BLaER1 (cell line): ENCODE data around the gene OR52K1.
"Not testable (repeated sequence)": the region's sequence is repeated elsewhere in the genome, so short reads cannot be mapped to it uniquely, and the experiment has no call there.

Source experiments
- H3K27ac ChIP-seq: shearing (Covaris generic); formaldehyde crosslinking; 2 replicates; pipeline ENCODE4 v1.8.1; 2022
- H3K27me3 ChIP-seq: shearing (Covaris generic); formaldehyde crosslinking; 2 replicates; pipeline ENCODE4 v1.8.1; 2022
- H3K36me3 ChIP-seq: shearing (Covaris generic); formaldehyde crosslinking; 2 replicates; pipeline ENCODE4 v1.8.1; 2022
- H3K4me1 ChIP-seq: shearing (Covaris generic); formaldehyde crosslinking; 2 replicates; pipeline ENCODE4 v1.8.1; 2022
- H3K4me2 ChIP-seq: shearing (Covaris generic); formaldehyde crosslinking; 2 replicates; pipeline ENCODE4 v1.8.1; 2022
- H3K4me3 ChIP-seq: shearing (Covaris generic); formaldehyde crosslinking; 2 replicates; pipeline ENCODE4 v1.8.1; 2022
- H3K9ac ChIP-seq: shearing (Covaris generic); formaldehyde crosslinking; 2 replicates; pipeline ENCODE4 v1.8.1; 2022
- H3K9me3 ChIP-seq: shearing (Covaris generic); formaldehyde crosslinking; 2 replicates; pipeline ENCODE4 v1.8.1; 2022
- H4K20me1 ChIP-seq: shearing (Covaris generic); formaldehyde crosslinking; 2 replicates; pipeline ENCODE4 v1.8.1; 2022
- Cebpa-rat ChIP-seq: shearing (Covaris generic); IDR thresholded peaks from 2 replicates; pipeline ENCODE4 v1.8.1; 2022

The OR52K1 gene

GRCh38 chr11:4484310-4484709 lies 1.9 kb downstream of the OR52K1 start:
- H3K4me1 ChIP-seq = no peaks in the 10 kb centered on the region
- H4K20me1 ChIP-seq = no peaks in the 10 kb centered on the region
- no peak overlapping the region for H3K4me2 ChIP-seq
- no peak overlapping the region for H3K27ac ChIP-seq
- H3K4me3 ChIP-seq = no peak overlapping the region
- H3K9me3 ChIP-seq = no peaks in the 10 kb centered on the region
- no peak for TF ChIP-seq Cebpa-rat
- H3K27me3 ChIP-seq = no peaks in the 10 kb centered on the region
- H3K9ac ChIP-seq = no peak overlapping the region
- no peaks in the 10 kb centered on the region for H3K36me3 ChIP-seq

- not testable (repeated sequence) for H3K4me1 ChIP-seq, H3K9ac ChIP-seq, H3K27ac ChIP-seq, H4K20me1 ChIP-seq, H3K36me3 ChIP-seq, H3K4me2 ChIP-seq, H3K27me3 ChIP-seq, H3K9me3 ChIP-seq, H3K4me3 ChIP-seq
These were observed 9.0 kb downstream of the OR52K1 start for GRCh38 chr11:4491405-4491804.

GRCh38 chr11:4491878-4492606 lies 9.6 kb downstream of the OR52K1 start:
- Histone ChIP-seq H3K4me3 (no peak overlapping the region), H3K27ac (no peak overlapping the region), H4K20me1 (no peaks in the 10 kb centered on the region), H3K36me3 (no peaks in the 10 kb centered on the region), H3K9me3 (0 out of 2 replicates have a peak, but pooled peaks cover 3% of the 10 kb centered on the region), H3K27me3 (no peaks in the 10 kb centered on the region), H3K9ac (no peak overlapping the region), H3K4me1 (no peaks in the 10 kb centered on the region), H3K4me2 (no peak overlapping the region)
- TF ChIP-seq Cebpa-rat = no peak

- Histone ChIP-seq H4K20me1 (no peaks in the 10 kb centered on the region), H3K4me2 (no peak overlapping the region), H3K4me3 (no peak overlapping the region), H3K9ac (no peak overlapping the region), H3K9me3 (0 out of 2 replicates have a peak, but pooled peaks cover 3% of the 10 kb centered on the region), H3K36me3 (no peaks in the 10 kb centered on the region), H3K27me3 (no peaks in the 10 kb centered on the region), H3K27ac (no peak overlapping the region), H3K4me1 (no peaks in the 10 kb centered on the region)
- TF ChIP-seq Cebpa-rat = no peak
These were observed 11.0 kb downstream of the OR52K1 start for GRCh38 chr11:4493480-4493818.

- Histone ChIP-seq H4K20me1 (no peaks in the 10 kb centered on the region), H3K9ac (no peak overlapping the region), H3K9me3 (0 out of 2 replicates have a peak, but pooled peaks cover 3% of the 10 kb centered on the region), H3K4me3 (no peak overlapping the region), H3K4me2 (no peak overlapping the region), H3K27me3 (no peaks in the 10 kb centered on the region), H3K4me1 (no peaks in the 10 kb centered on the region), H3K36me3 (no peaks in the 10 kb centered on the region), H3K27ac (no peak overlapping the region)
- TF ChIP-seq Cebpa-rat = no peak
These were observed 13.0 kb downstream of the OR52K1 start for GRCh38 chr11:4495487-4495886.

GRCh38 chr11:4495986-4496385 lies 13.5 kb downstream of the OR52K1 start:
- Histone ChIP-seq H3K4me3 (no peak overlapping the region), H3K27ac (no peak overlapping the region), H3K4me2 (no peak overlapping the region), H3K9ac (no peak overlapping the region), H3K9me3 (0 out of 2 replicates have a peak, but pooled peaks cover 3% of the 10 kb centered on the region), H3K27me3 (no peaks in the 10 kb centered on the region), H3K36me3 (no peaks in the 10 kb centered on the region), H4K20me1 (no peaks in the 10 kb centered on the region), H3K4me1 (no peaks in the 10 kb centered on the region)
- TF ChIP-seq Cebpa-rat = no peak

GRCh38 chr11:4496557-4497248 lies 14.3 kb downstream of the OR52K1 start:
- Histone ChIP-seq H3K27ac (no peak overlapping the region), H3K9me3 (0 out of 2 replicates have a peak, but pooled peaks cover 3% of the 10 kb centered on the region), H3K4me3 (no peak overlapping the region), H4K20me1 (no peaks in the 10 kb centered on the region), H3K9ac (no peak overlapping the region), H3K4me1 (no peaks in the 10 kb centered on the region), H3K27me3 (no peaks in the 10 kb centered on the region), H3K36me3 (no peaks in the 10 kb centered on the region), H3K4me2 (no peak overlapping the region)
- TF ChIP-seq Cebpa-rat = no peak

GRCh38 chr11:4508886-4509285 lies 26.4 kb downstream of the OR52K1 start:
- Histone ChIP-seq H3K9me3 (peaks cover 12% of the 10 kb centered on the region; the same call in 1 of the 2 replicates), H3K4me3 (no peak overlapping the region), H3K4me1 (peaks cover 14% of the 10 kb centered on the region), H3K27me3 (no peaks in the 10 kb centered on the region), H4K20me1 (no peaks in the 10 kb centered on the region), H3K27ac (no peak overlapping the region), H3K4me2 (no peak overlapping the region), H3K9ac (no peak overlapping the region), H3K36me3 (no peaks in the 10 kb centered on the region)
- no peak for TF ChIP-seq Cebpa-rat

GRCh38 chr11:4511282-4512245 lies 29.1 kb downstream of the OR52K1 start:
- no peaks in the 10 kb centered on the region for H3K36me3 ChIP-seq
- no peak overlapping the region for H3K27ac ChIP-seq
- no peaks in the 10 kb centered on the region for H4K20me1 ChIP-seq
- peaks cover 14% of the 10 kb centered on the region for H3K4me1 ChIP-seq
- H3K4me3 ChIP-seq = no peak overlapping the region
- peaks cover 12% of the 10 kb centered on the region; the same call in 1 of the 2 replicates for H3K9me3 ChIP-seq
- TF ChIP-seq Cebpa-rat = no peak
- H3K9ac ChIP-seq = no peak overlapping the region
- no peak overlapping the region for H3K4me2 ChIP-seq
- no peaks in the 10 kb centered on the region for H3K27me3 ChIP-seq
